PC-3 (cell line): Measurements from ENCODE around the gene IFT122. TPM values are rescaled to one million over a fixed set of nuclear protein-coding genes. Genes with fewer than 3 reads are reported as not detected.

Source experiments
- ATAC-seq: fragments of 200-7000 bp; cut with Tn5 transposase; 2 replicates; pipeline ENCODE4 v1.9.1; 2020; ENCODE audit warnings: mild to moderate bottlenecking, moderate library complexity
- BruUV-seq: library from RNA; stranded (reverse); fragments of 400-500 nt; replicated peaks from 2 replicates; lab custom pipeline; 2021; lab: Mats Ljungman, UMichigan
- CTCF ChIA-PET: fragments of 300-600 bp; sonication (Branson Sonifier 250); formaldehyde crosslinking; loops from one replicate; lab custom pipeline; 2022; ENCODE audit warnings: antibody characterized with exemption; lab: Charles Lee
- POLR2A ChIA-PET: fragments of 300-600 bp; sonication (Branson Sonifier 250); formaldehyde crosslinking; loops from one replicate; lab custom pipeline; 2022; ENCODE audit warnings: antibody characterized with exemption; ENCODE audit not compliant: unreplicated experiment; lab: Charles Lee
- DNase-seq: peaks from one replicate; pipeline ENCODE4 v3.0.0-alpha.2; 2015
- H2AFZ ChIP-seq: fragments of 300-600 bp; sonication (generic); 2 replicates; pipeline ENCODE4 v1.6.0; 2016; ENCODE audit warnings: antibody characterized with exemption, low read length
- H3F3A ChIP-seq: fragments of 300-600 bp; sonication (generic); one replicate; pipeline ENCODE4 v1.6.0; 2017; ENCODE audit warnings: antibody characterized with exemption, low read length, control low read depth, mild to moderate bottlenecking; ENCODE audit not compliant: unreplicated experiment
- H3K27ac ChIP-seq: fragments of 300-600 bp; sonication (generic); 2 replicates; pipeline ENCODE4 v1.5.1; 2016; ENCODE audit warnings: mild to moderate bottlenecking, low read length
- H3K27me3 ChIP-seq: fragments of 300-600 bp; sonication (generic); 2 replicates; pipeline ENCODE4 v1.6.1; 2016; ENCODE audit warnings: low read length, mixed read lengths
- H3K36me3 ChIP-seq: fragments of 300-600 bp; sonication (generic); 2 replicates; pipeline ENCODE4 v1.6.1; 2016; ENCODE audit warnings: low read depth, mixed run types, low read length, mixed read lengths
- H3K4me1 ChIP-seq: fragments of 300-600 bp; sonication (generic); 2 replicates; pipeline ENCODE4 v1.5.1; 2016; ENCODE audit warnings: low read length; ENCODE audit not compliant: insufficient read depth
- H3K4me2 ChIP-seq: fragments of 300-600 bp; sonication (generic); 2 replicates; pipeline ENCODE4 v1.6.0; 2016; ENCODE audit warnings: low read length
- H3K4me3 ChIP-seq: fragments of 300-600 bp; sonication (generic); 2 replicates; pipeline ENCODE4 v1.5.1; 2016; ENCODE audit warnings: mild to moderate bottlenecking, low read length, mixed read lengths
- H3K79me2 ChIP-seq: fragments of 300-600 bp; sonication (generic); 2 replicates; pipeline ENCODE4 v1.6.1; 2017; ENCODE audit warnings: low read length, mixed read lengths
- H3K9ac ChIP-seq: fragments of 300-600 bp; sonication (generic); 2 replicates; pipeline ENCODE4 v1.6.0; 2016; ENCODE audit warnings: mild to moderate bottlenecking, low read length
- H3K9me2 ChIP-seq: fragments of 300-600 bp; sonication (generic); replicated peaks from 2 replicates; pipeline ENCODE4 v1.6.1; 2016; ENCODE audit warnings: mixed run types, low read length, mixed read lengths
- H3K9me3 ChIP-seq: fragments of 300-600 bp; sonication (generic); 2 replicates; pipeline ENCODE4 v1.6.1; 2016; ENCODE audit warnings: low read length, mixed read lengths
- H4K20me1 ChIP-seq: fragments of 300-600 bp; sonication (generic); 2 replicates; pipeline ENCODE4 v1.6.1; 2016; ENCODE audit warnings: low read length, mixed read lengths
- CTCF ChIP-seq: fragments of 300-600 bp; sonication (generic); conservative IDR thresholded peaks from 2 replicates; pipeline ENCODE4 v1.5.1; 2017; ENCODE audit warnings: antibody characterized with exemption, low read depth, mild to moderate bottlenecking, low read length
- EZH2 ChIP-seq: fragments of 300-600 bp; sonication (generic); IDR thresholded peaks from one replicate; pipeline ENCODE4 v1.6.1; 2017; ENCODE audit warnings: antibody characterized with exemption, mild to moderate bottlenecking, low read length; ENCODE audit not compliant: unreplicated experiment
- EZH2phosphoT487 ChIP-seq: fragments of 300-600 bp; sonication (generic); IDR thresholded peaks from 2 replicates; pipeline ENCODE4 v1.6.1; 2018; ENCODE audit warnings: mild to moderate bottlenecking, antibody characterized with exemption, low read length, borderline replicate concordance
- intact Hi-C: fragments of 100-400 bp; cut with micrococcal nuclease; formaldehyde crosslinking; loops from 2 replicates; pipeline ENCODE4 v1.9.0; 2023
- total RNA-seq: library from RNA; depleted of rRNA; stranded (reverse); fragments of >200 nt; gene quantifications from 2 replicates; pipeline ENCODE4 v1.2.3, GENCODE V29; 2014

The IFT122 gene
- total RNA-seq, 1 experiment from 2014 or later = 10.2 TPM

- Histone ChIP-seq H3F3A (no peaks in the 10 kb centered on the region), H3K9me2 (no peaks in the 10 kb centered on the region), H3K36me3 (no peaks in the 10 kb centered on the region), H4K20me1 (no peaks in the 10 kb centered on the region), H3K4me3 (peak overlapping the region; percentile 89), H2AFZ (peak overlapping the region; percentile 87), H3K27me3 (no peaks in the 10 kb centered on the region), H3K27ac (peak overlapping the region; percentile 53), H3K4me2 (peak overlapping the region; percentile 93), H3K79me2 (peaks cover 47% of the 10 kb centered on the region), H3K9ac (peak overlapping the region; percentile 93), H3K9me3 (no peaks in the 10 kb centered on the region), H3K4me1 (peaks cover 8% of the 10 kb centered on the region)
- BruUV-seq = no TSS peak
- intact Hi-C loops = loop anchor here (1.0 kb wide), 1 partner anchor 41 kb away; the partner anchor contains the start of gene IFT122
- DNase-seq (peak; percentile 93), ATAC-seq (peak; percentile 92)
- CTCF ChIA-PET = no interaction called here
- TF ChIP-seq CTCF (peak; percentile 74), EZH2 (no peak), EZH2phosphoT487 (no peak)
- POLR2A ChIA-PET = interaction anchor here (0.6 kb wide), 1 partner anchor 30 kb away, joined by 7 read pairs; no protein-coding TSS in a partner anchor
Observed at GRCh38 chr3:129399145-129399894, 40.7 kb upstream of the IFT122 start.

GRCh38 chr3:129399895-129400357 lies 40.1 kb upstream of the IFT122 start:
- peaks cover 8% of the 10 kb centered on the region for H3K4me1 ChIP-seq
- BruUV-seq = TSS peak; percentile 97
- peak overlapping the region; percentile 93 for H3K9ac ChIP-seq
- ATAC-seq (no peak), DNase-seq (peak; percentile 26)
- H3K27me3 ChIP-seq = no peaks in the 10 kb centered on the region
- H4K20me1 ChIP-seq = no peaks in the 10 kb centered on the region
- TF ChIP-seq CTCF (no peak), EZH2 (no peak), EZH2phosphoT487 (no peak)
- no peaks in the 10 kb centered on the region for H3K9me3 ChIP-seq
- peak overlapping the region; percentile 53 for H3K27ac ChIP-seq
- H3K9me2 ChIP-seq = no peaks in the 10 kb centered on the region
- H3F3A ChIP-seq = no peaks in the 10 kb centered on the region
- H2AFZ ChIP-seq = peak overlapping the region; percentile 87
- ChIA-PET POLR2A (interaction anchor here (0.6 kb wide), 1 partner anchor 29 kb away, joined by 7 read pairs; no protein-coding TSS in a partner anchor), CTCF (no interaction called here)
- H3K4me2 ChIP-seq = peak overlapping the region; percentile 93
- peak overlapping the region; percentile 89; the same call in 1 of the 2 replicates for H3K4me3 ChIP-seq
- intact Hi-C loops = loop anchor here (1.0 kb wide), 1 partner anchor 40 kb away; the partner anchor contains the start of gene IFT122
- peaks cover 44% of the 10 kb centered on the region for H3K79me2 ChIP-seq
- no peaks in the 10 kb centered on the region for H3K36me3 ChIP-seq

- Histone ChIP-seq H3K4me1 (peaks cover 8% of the 10 kb centered on the region), H3K4me2 (no peak overlapping the region), H3K4me3 (no peak overlapping the region), H3K9me3 (no peaks in the 10 kb centered on the region), H3K79me2 (peaks cover 21% of the 10 kb centered on the region), H2AFZ (no peak overlapping the region), H3K27me3 (no peaks in the 10 kb centered on the region), H3F3A (no peaks in the 10 kb centered on the region), H3K9ac (no peak overlapping the region), H3K36me3 (no peaks in the 10 kb centered on the region), H3K9me2 (no peaks in the 10 kb centered on the region), H4K20me1 (no peaks in the 10 kb centered on the region), H3K27ac (no peak overlapping the region)
- no TSS peak for BruUV-seq
- ATAC-seq = no peak
- no peak for TF ChIP-seq EZH2phosphoT487
- CTCF ChIA-PET = no interaction called here
- POLR2A ChIA-PET = no interaction called here
- intact Hi-C loops = no loop called here
- DNase-seq = no peak
Observed at GRCh38 chr3:129402210-129402609, 37.8 kb upstream of the IFT122 start.
